Iris pigment epithelial cell (primary cell): Measurements from ENCODE around the gene MST1.
A peak's percentile ranks its signal among the peaks of the same experiment; 100 is the strongest.

Source experiments
- DNase-seq: peaks from one replicate; pipeline ENCODE4 v3.0.0-alpha.2; 2011; ENCODE audit warnings: low read depth

Gene MST1

GRCh38 chr3:49674497-49674983 lies 14.7 kb downstream of the MST1 start:
- DNase-seq: no peak

GRCh38 chr3:49673715-49674496 lies 15.4 kb downstream of the MST1 start, which contains the start of gene APEH:
Gene APEH, plus strand, starts transcription at chr3:49674351. Its CDS starts 51 bp downstream, at chr3:49674402.
- peak; percentile 99 for DNase-seq

- peak; percentile 11 for DNase-seq
Measured at GRCh38 chr3:49673121-49673714, 16.1 kb downstream of the MST1 start.

GRCh38 chr3:49671291-49672288 lies 17.7 kb downstream of the MST1 start:
- DNase-seq: peak; percentile 47

GRCh38 chr3:49670940-49671290 lies 18.4 kb downstream of the MST1 start:
- DNase-seq: no peak

- DNase-seq: no peak
Measured at GRCh38 chr3:49669352-49669751, 19.9 kb downstream of the MST1 start.

- peak; percentile 21 for DNase-seq
Measured at GRCh38 chr3:49668861-49669260, 20.4 kb downstream of the MST1 start.

GRCh38 chr3:49668414-49668797 lies 20.9 kb downstream of the MST1 start:
- no peak for DNase-seq

GRCh38 chr3:49667701-49668413 lies 21.4 kb downstream of the MST1 start:
- no peak for DNase-seq

- no peak for DNase-seq
Measured at GRCh38 chr3:49666592-49666991, 22.7 kb downstream of the MST1 start.

- DNase-seq: no peak
Measured at GRCh38 chr3:49665822-49666519, 23.3 kb downstream of the MST1 start.

- DNase-seq: no peak
Measured at GRCh38 chr3:49664300-49664699, 25.0 kb downstream of the MST1 start.

- DNase-seq: no peak
Measured at GRCh38 chr3:49663831-49664230, 25.4 kb downstream of the MST1 start.

GRCh38 chr3:49662720-49663413 lies 26.4 kb downstream of the MST1 start:
- no peak for DNase-seq

- DNase-seq: no peak
Measured at GRCh38 chr3:49662021-49662420, 27.3 kb downstream of the MST1 start.

- no peak for DNase-seq
Measured at GRCh38 chr3:49661281-49661680, 28.0 kb downstream of the MST1 start.

- DNase-seq: no peak
Measured at GRCh38 chr3:49659756-49660155, 29.5 kb downstream of the MST1 start.

- no peak for DNase-seq
Measured at GRCh38 chr3:49658711-49659110, 30.6 kb downstream of the MST1 start.

- no peak for DNase-seq
Measured at GRCh38 chr3:49657208-49657915, 31.9 kb downstream of the MST1 start.
